HepG2 (cell line): ENCODE data around the gene TIMM17A. TPM values are rescaled to one million over a fixed set of nuclear protein-coding genes. Genes with fewer than 3 reads are reported as not detected.

ENCODE experiments used
- CC2D1A ChIP-seq: sonication (generic); formaldehyde crosslinking; IDR thresholded peaks from 2 replicates; pipeline ENCODE4 v1.8.1; 2023; ENCODE audit warnings: mild to moderate bottlenecking, missing genetic modification reagents
- CEBPG ChIP-seq: IDR thresholded peaks from 2 replicates; pipeline ENCODE4 v1.6.1; 2016
- DBP ChIP-seq: sonication (generic); formaldehyde crosslinking; IDR thresholded peaks from 2 replicates; pipeline ENCODE4 v1.4.0; 2020; ENCODE audit warnings: missing genetic modification reagents; ENCODE audit errors: not compliant biosample characterization
- ERF ChIP-seq: IDR thresholded peaks from 2 replicates; pipeline ENCODE4 v1.6.1; 2018; ENCODE audit warnings: missing biosample characterization, missing genetic modification reagents
- GABPA ChIP-seq, 2 experiments: IDR thresholded peaks; 2 replicates each; pipeline ENCODE4 v1.6.1; 2011 to 2016; ENCODE audit warnings: low read depth in 2 of 2, low read length in 1 of 2, missing biosample characterization in 1 of 2, missing genetic modification characterization in 1 of 2
- GFI1 ChIP-seq: sonication (generic); formaldehyde crosslinking; IDR thresholded peaks from 2 replicates; pipeline ENCODE4 v1.5.0; 2020; ENCODE audit warnings: missing genetic modification reagents, mild to moderate bottlenecking, borderline replicate concordance
- HBP1 ChIP-seq: IDR thresholded peaks from 2 replicates; pipeline ENCODE4 v1.6.1; 2016; ENCODE audit warnings: low read depth, control low read depth
- HDAC1 ChIP-seq: sonication (generic); formaldehyde crosslinking; IDR thresholded peaks from 2 replicates; pipeline ENCODE4 v1.5.1; 2020; ENCODE audit warnings: mild to moderate bottlenecking, missing genetic modification reagents
- KDM5B ChIP-seq: sonication (generic); formaldehyde crosslinking; IDR thresholded peaks from 2 replicates; pipeline ENCODE4 v1.4.0; 2020; ENCODE audit warnings: missing genetic modification reagents, mild to moderate bottlenecking, borderline replicate concordance
- KLF12 ChIP-seq: sonication (generic); formaldehyde crosslinking; IDR thresholded peaks from 2 replicates; pipeline ENCODE4 v1.4.0; 2020; ENCODE audit warnings: missing genetic modification reagents, borderline replicate concordance
- MAFF ChIP-seq: IDR thresholded peaks from 2 replicates; pipeline ENCODE4 v1.6.1; 2011; ENCODE audit warnings: low read depth, low read length, improper control_type of control experiment
- MAX ChIP-seq: IDR thresholded peaks from 2 replicates; pipeline ENCODE4 v1.6.1; 2012; ENCODE audit warnings: inconsistent platforms
- MIER2 ChIP-seq: IDR thresholded peaks from 2 replicates; pipeline ENCODE4 v1.6.1; 2016; ENCODE audit warnings: missing biosample characterization, missing genetic modification reagents
- MTA1 ChIP-seq: sonication (generic); formaldehyde crosslinking; IDR thresholded peaks from 2 replicates; pipeline ENCODE4 v1.4.0; 2020; ENCODE audit warnings: missing genetic modification reagents, mild to moderate bottlenecking, borderline replicate concordance
- NPAS2 ChIP-seq: sonication (generic); formaldehyde crosslinking; IDR thresholded peaks from 2 replicates; pipeline ENCODE4 v1.8.0; 2022; ENCODE audit warnings: mild to moderate bottlenecking, missing genetic modification reagents, borderline replicate concordance
- PHF21A ChIP-seq: sonication (generic); formaldehyde crosslinking; IDR thresholded peaks from 2 replicates; pipeline ENCODE4 v1.5.0; 2020; ENCODE audit warnings: mild to moderate bottlenecking, missing genetic modification reagents
- POLR2G ChIP-seq: fragments of 200-400 bp; formaldehyde crosslinking; IDR thresholded peaks from 2 replicates; pipeline ENCODE4 v1.6.1; 2018; ENCODE audit warnings: mild to moderate bottlenecking, low read depth, low read length, moderate library complexity
- RBM22 ChIP-seq: fragments of 200-400 bp; formaldehyde crosslinking; optimal IDR thresholded peaks from 2 replicates; pipeline ENCODE3; 2017; ENCODE audit warnings: mild to moderate bottlenecking, low read length, moderate library complexity
- SNAI1 ChIP-seq: sonication (generic); formaldehyde crosslinking; IDR thresholded peaks from 2 replicates; pipeline ENCODE4 v1.5.0; 2020; ENCODE audit warnings: mild to moderate bottlenecking, missing genetic modification reagents, borderline replicate concordance
- TGIF2 ChIP-seq: IDR thresholded peaks from 2 replicates; pipeline ENCODE4 v1.6.1; 2016; ENCODE audit warnings: control low read depth, missing compliant biosample characterization
- UBTF ChIP-seq: sonication (generic); formaldehyde crosslinking; IDR thresholded peaks from 2 replicates; pipeline ENCODE4 v1.4.0; 2020; ENCODE audit warnings: mild to moderate bottlenecking, missing genetic modification reagents
- ZNF224 ChIP-seq: sonication (generic); formaldehyde crosslinking; IDR thresholded peaks from 2 replicates; pipeline ENCODE4 v1.5.0; 2020; ENCODE audit warnings: mild to moderate bottlenecking, missing genetic modification reagents
- ZNF558 ChIP-seq: sonication (generic); formaldehyde crosslinking; IDR thresholded peaks from 2 replicates; pipeline ENCODE4 v1.9.0; 2022; ENCODE audit warnings: mild to moderate bottlenecking, missing genetic modification reagents, borderline replicate concordance
- ZSCAN25 ChIP-seq: sonication (generic); formaldehyde crosslinking; IDR thresholded peaks from 2 replicates; pipeline ENCODE4 v1.8.0; 2022; ENCODE audit warnings: mild to moderate bottlenecking, missing genetic modification reagents
- polyA plus RNA-seq, 8 experiments: library from polyadenylated mRNA; depleted of rRNA in 3 of 8; stranded (reverse) in 7 of 8; unstranded in 1 of 8; fragments of >200 nt; fragmentation: Illumina TruSeq in 4 of 8; extraction: Trizol in 4 of 8; gene quantifications; 2 replicates each; pipeline versions ENCODE4 v1.2.1 to v1.2.3, GENCODE V29; 2011 to 2016; ENCODE audit warnings: low read depth in 4 of 8, missing spikeins in 1 of 8, mixed read lengths in 1 of 8; ENCODE audit not compliant: insufficient read depth in 1 of 8
- total RNA-seq, 5 experiments: library from RNA; depleted of rRNA; stranded (reverse); fragments of >200 nt; fragmentation: Illumina TruSeq; extraction: Trizol; gene quantifications; 2 replicates each; pipeline ENCODE4 v1.2.3, GENCODE V29; 2016; ENCODE audit warnings: low read depth in 1 of 5
- TF ChIP-seq, protein P1 (sequence below): sonication (generic); formaldehyde crosslinking; IDR thresholded peaks from 2 replicates; pipeline ENCODE4 v1.4.0; 2020; ENCODE audit warnings: mild to moderate bottlenecking, missing genetic modification reagents

Gene TIMM17A
- total and polyA plus RNA-seq, 2 of the 13 experiments (the other 11 are each of a cell fraction or from before 2014, with no cell fraction given): 50.8 to 97.8 TPM

GRCh38 chr1:202010180-202011015, 55.1 kb downstream of the TIMM17A start, which contains the start of gene ELF3 (continued):
- 0 out of 2 replicates have a peak, but pooled peaks have one; percentile 58 for TF ChIP-seq HBP1 (CRISPR knock-in tag)
- TF ChIP-seq TGIF2: 0 out of 2 replicates have a peak, but pooled peaks have one; percentile 49
- no peak for TF ChIP-seq KLF12 (CRISPR knock-in tag)
- TF ChIP-seq CEBPG (CRISPR knock-in tag): peak; percentile 18; the same call in 1 of the 2 replicates
- TF ChIP-seq UBTF: peak; percentile 86
- peak; percentile 100 for TF ChIP-seq POLR2G
- TF ChIP-seq MAX: peak; percentile 59
- no peak for TF ChIP-seq GABPA (IDR thresholded peaks at IDR 0.05; ENCODE audit: low read depth, low read length)
- TF ChIP-seq GABPA (CRISPR knock-in tag; IDR thresholded peaks at IDR 0.05; ENCODE audit: low read depth): peak; percentile 37; the same call in 1 of the 2 replicates
- 0 out of 2 replicates have a peak, but pooled peaks have one; percentile 49 for TF ChIP-seq ZNF224 (CRISPR knock-in tag)
- peak; percentile 74; the same call in 1 of the 2 replicates for TF ChIP-seq KDM5B
- TF ChIP-seq HDAC1 (CRISPR knock-in tag): peak; percentile 54
- no peak for TF ChIP-seq CC2D1A (CRISPR knock-in tag)
- peak; percentile 89 for TF ChIP-seq PHF21A (CRISPR knock-in tag)
- TF ChIP-seq ERF (CRISPR knock-in tag): peak; percentile 80; the same call in 1 of the 2 replicates
- TF ChIP-seq MTA1 (CRISPR knock-in tag): peak; percentile 70; the same call in 1 of the 2 replicates
- peak; percentile 30; the same call in 1 of the 2 replicates for TF ChIP-seq SNAI1 (CRISPR knock-in tag)
- TF ChIP-seq, protein P1, sequence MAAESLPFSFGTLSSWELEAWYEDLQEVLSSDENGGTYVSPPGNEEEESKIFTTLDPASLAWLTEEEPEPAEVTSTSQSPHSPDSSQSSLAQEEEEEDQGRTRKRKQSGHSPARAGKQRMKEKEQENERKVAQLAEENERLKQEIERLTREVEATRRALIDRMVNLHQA: no peak
- peak; percentile 85 for TF ChIP-seq GFI1 (CRISPR knock-in tag)
- 0 out of 2 replicates have a peak, but pooled peaks have one; percentile 77 for TF ChIP-seq ZNF558 (CRISPR knock-in tag)
- TF ChIP-seq MIER2 (CRISPR knock-in tag): 0 out of 2 replicates have a peak, but pooled peaks have one; percentile 38
- TF ChIP-seq MAFF: no peak
- no peak for TF ChIP-seq NPAS2 (CRISPR knock-in tag)
- peak; percentile 23 for TF ChIP-seq RBM22
- peak; percentile 64; the same call in 1 of the 2 replicates for TF ChIP-seq ZSCAN25 (CRISPR knock-in tag)
- peak; percentile 60 for TF ChIP-seq DBP (CRISPR knock-in tag)
